ENCODE results near the gene GABPB2.
A peak's percentile ranks its signal among the peaks of the same experiment; 100 is the strongest.
"Not testable (repeated sequence)": the region's sequence is repeated elsewhere in the genome, so short reads cannot be mapped to it uniquely, and the experiment has no call there.

GABPB2 gene

GRCh38 chr1:151060007-151060656 lies 10.4 kb upstream of the GABPB2 start, which contains the start of gene MLLT11:
TSS of gene MLLT11 (plus strand) at chr1:151060397. CDS start at chr1:151067225, 6,828 bp downstream.
- DNase-seq: no peak

GRCh38 chr1:151060657-151061421 lies 9.7 kb upstream of the GABPB2 start:
- DNase-seq: no peak

- no peak for DNase-seq
These were observed 8.9 kb upstream of the GABPB2 start for GRCh38 chr1:151061704-151062103.

- no peak for DNase-seq
These were observed 7.7 kb upstream of the GABPB2 start for GRCh38 chr1:151062741-151063371.

- no peak for DNase-seq
These were observed 5.4 kb upstream of the GABPB2 start for GRCh38 chr1:151065089-151065645.

- DNase-seq: no peak
These were observed 3.4 kb upstream of the GABPB2 start for GRCh38 chr1:151067185-151067584.

- no peak for DNase-seq
These were observed 1.5 kb upstream of the GABPB2 start for GRCh38 chr1:151069103-151069486.

GRCh38 chr1:151072224-151072623 lies 1.7 kb downstream of the GABPB2 start:
- DNase-seq: no peak

- DNase-seq: no peak
These were observed 15.5 kb downstream of the GABPB2 start for GRCh38 chr1:151085953-151086559.

- not testable (repeated sequence) for DNase-seq
These were observed 26.9 kb downstream of the GABPB2 start for GRCh38 chr1:151097426-151097825.

- no peak for DNase-seq
These were observed 27.6 kb downstream of the GABPB2 start for GRCh38 chr1:151098126-151098525.

GRCh38 chr1:151104630-151105029 lies 34.1 kb downstream of the GABPB2 start:
- DNase-seq: no peak

- no peak for DNase-seq
These were observed 36.3 kb downstream of the GABPB2 start for GRCh38 chr1:151106894-151107293.

GRCh38 chr1:151108331-151108730 lies 37.8 kb downstream of the GABPB2 start:
- DNase-seq: no peak

GRCh38 chr1:151113877-151114276 lies 43.3 kb downstream of the GABPB2 start:
- DNase-seq: no peak

GRCh38 chr1:151124763-151125403 lies 54.3 kb downstream of the GABPB2 start:
- no peak for DNase-seq

- DNase-seq: no peak
These were observed 58.2 kb downstream of the GABPB2 start for GRCh38 chr1:151128800-151129199.

- peak; percentile 39 to 84 (median 56) for DNase-seq
These were observed 60.5 kb downstream of the GABPB2 start for GRCh38 chr1:151130987-151131586.

GRCh38 chr1:151131701-151132334 lies 61.3 kb downstream of the GABPB2 start:
- no peak for DNase-seq

GRCh38 chr1:151132335-151133017 lies 61.9 kb downstream of the GABPB2 start:
- no peak for DNase-seq
